H1 (cell line): ENCODE data around the gene ZFP36L1. TPM values are rescaled to one million over a fixed set of nuclear protein-coding genes. Genes with fewer than 3 reads are reported as not detected.

ENCODE experiments used
- CTCF ChIA-PET: fragments of 300-600 bp; sonication (Branson Sonifier 250); formaldehyde crosslinking; loops from one replicate; lab custom pipeline; 2021; ENCODE audit not compliant: partially characterized antibody; lab: Charles Lee
- POLR2A ChIA-PET: fragments of 300-600 bp; sonication (Branson Sonifier 250); formaldehyde crosslinking; loops from one replicate; lab custom pipeline; 2021; ENCODE audit warnings: inconsistent platforms; ENCODE audit not compliant: partially characterized antibody; lab: Charles Lee
- DNase-seq, 2 experiments: peaks; one replicate each; pipeline versions ENCODE4 v3.0.0 to v3.0.0-alpha.2; 2010 to 2022; ENCODE audit warnings: low spot score in 2 of 2, low read depth in 1 of 2, mixed read lengths in 1 of 2
- FAIRE-seq: peaks from 2 replicates; lab custom pipeline; 2011; peaks lifted over from hg19 to GRCh38; lab: Jason Lieb, UNC
- H2AFZ ChIP-seq: 2 replicates; pipeline ENCODE4 v1.8.1; 2012; ENCODE audit warnings: low read length, inconsistent platforms
- H2AK5ac ChIP-seq: 2 replicates; pipeline ENCODE4 v1.6.1; 2013; ENCODE audit warnings: low read depth, low read length
- H2BK120ac ChIP-seq: replicated peaks from 2 replicates; pipeline ENCODE3; 2013; ENCODE audit warnings: low read depth, low read length, inconsistent platforms
- H2BK12ac ChIP-seq: 2 replicates; pipeline ENCODE4 v1.6.1; 2013; ENCODE audit warnings: low read depth, low read length
- H2BK15ac ChIP-seq: 2 replicates; pipeline ENCODE4 v1.6.1; 2013; ENCODE audit warnings: low read length
- H2BK20ac ChIP-seq: 2 replicates; pipeline ENCODE4 v1.6.1; 2013; ENCODE audit warnings: low read length
- H2BK5ac ChIP-seq: 2 replicates; pipeline ENCODE4 v1.6.1; 2013; ENCODE audit warnings: low read depth, low read length
- H3K14ac ChIP-seq: 2 replicates; pipeline ENCODE4 v1.6.1; 2013; ENCODE audit warnings: inconsistent platforms; ENCODE audit not compliant: insufficient read length
- H3K18ac ChIP-seq: 2 replicates; pipeline ENCODE4 v1.6.1; 2013; ENCODE audit warnings: low read length; ENCODE audit errors: extremely low read depth
- H3K23ac ChIP-seq: 2 replicates; pipeline ENCODE4 v1.6.1; 2013; ENCODE audit warnings: inconsistent platforms; ENCODE audit not compliant: insufficient read length
- H3K23me2 ChIP-seq: 2 replicates; pipeline ENCODE4 v1.6.1; 2013; ENCODE audit warnings: low read depth, low read length
- H3K27ac ChIP-seq: 2 replicates; pipeline ENCODE4 v1.6.1; 2011; ENCODE audit warnings: low read depth, low read length, inconsistent platforms
- H3K27me3 ChIP-seq, 4 experiments: replicated peaks in 1 of 4; 1 replicate in 1 of 4; 2 replicates in 3 of 4; pipeline versions ENCODE4 v1.6.1 to v1.8.1; 2011 to 2013; ENCODE audit warnings: low read length in 3 of 4, mild to moderate bottlenecking in 3 of 4, inconsistent platforms in 2 of 4, mixed read lengths in 2 of 4, moderate library complexity in 1 of 4; ENCODE audit not compliant: control insufficient read depth in 3 of 4, insufficient read depth in 3 of 4; ENCODE audit errors: extremely low read depth in 1 of 4
- H3K36me3 ChIP-seq, 4 experiments: 2 replicates each; pipeline versions ENCODE4 v1.6.1 to v1.8.1; 2011 to 2013; ENCODE audit warnings: mild to moderate bottlenecking in 4 of 4, low read length in 3 of 4, moderate library complexity in 2 of 4, control low read depth in 1 of 4, inconsistent platforms in 1 of 4; ENCODE audit not compliant: insufficient read depth in 4 of 4, control insufficient read depth in 2 of 4
- H3K4ac ChIP-seq: replicated peaks from 2 replicates; pipeline ENCODE3; 2013; ENCODE audit warnings: low read length, low read depth, mixed read lengths, inconsistent platforms; ENCODE audit not compliant: insufficient read length
- H3K4me1 ChIP-seq, 4 experiments: replicated peaks in 1 of 4; 1 replicate in 1 of 4; 2 replicates in 3 of 4; pipeline versions ENCODE4 v1.6.1 to v1.8.1; 2011 to 2013; ENCODE audit warnings: low read length in 3 of 4, inconsistent platforms in 2 of 4, mixed read lengths in 1 of 4; ENCODE audit not compliant: insufficient read depth in 4 of 4, control insufficient read depth in 3 of 4
- H3K4me2 ChIP-seq, 2 experiments: 2 replicates each; pipeline versions ENCODE4 v1.6.1 to v1.8.1; 2011 to 2013; ENCODE audit warnings: low read depth in 2 of 2, low read length in 2 of 2, control low read depth in 1 of 2, inconsistent platforms in 1 of 2, mild to moderate bottlenecking in 1 of 2; ENCODE audit not compliant: insufficient read depth in 1 of 2
- H3K4me3 ChIP-seq, 4 experiments: fragments of 200-600, 300-600 bp in 1 of 4; sonication (generic), shearing (Covaris generic), sonication (Bioruptor Twin) in 1 of 4; 2 replicates each; pipeline versions ENCODE4 v1.5.1 to v1.8.1; 2011 to 2016; ENCODE audit warnings: low read length in 4 of 4, low read depth in 3 of 4, control low read depth in 2 of 4, inconsistent platforms in 2 of 4, mild to moderate bottlenecking in 2 of 4, mixed read lengths in 1 of 4, moderate library complexity in 1 of 4; ENCODE audit not compliant: insufficient read depth in 2 of 4; ENCODE audit errors: extremely low read depth in 1 of 4
- H3K56ac ChIP-seq: replicated peaks from 2 replicates; pipeline ENCODE3; 2013; ENCODE audit warnings: low read depth, mild to moderate bottlenecking, mixed read lengths, low read length, inconsistent platforms; ENCODE audit not compliant: insufficient read length
- H3K79me1 ChIP-seq: 2 replicates; pipeline ENCODE4 v1.6.1; 2013; ENCODE audit warnings: low read depth, low read length, control low read depth
- H3K79me2 ChIP-seq, 2 experiments: 2 replicates each; pipeline versions ENCODE4 v1.6.1 to v1.8.1; 2012 to 2013; ENCODE audit warnings: low read length in 2 of 2, mild to moderate bottlenecking in 2 of 2, inconsistent platforms in 1 of 2; ENCODE audit not compliant: insufficient read depth in 2 of 2, control insufficient read depth in 1 of 2
- H3K9ac ChIP-seq, 4 experiments: replicated peaks in 1 of 4; 1 replicate in 1 of 4; 2 replicates in 3 of 4; pipeline versions ENCODE4 v1.6.1 to v1.8.1; 2011 to 2013; ENCODE audit warnings: low read depth in 3 of 4, low read length in 3 of 4, control low read depth in 2 of 4, mild to moderate bottlenecking in 2 of 4, moderate library complexity in 2 of 4, inconsistent platforms in 1 of 4; ENCODE audit errors: extremely low read depth in 1 of 4
- H3K9me3 ChIP-seq, 2 experiments: 2 replicates each; pipeline versions ENCODE4 v1.6.1 to v1.8.1; 2012 to 2013; ENCODE audit warnings: mild to moderate bottlenecking in 2 of 2, moderate library complexity in 2 of 2, control low read depth in 1 of 2, inconsistent platforms in 1 of 2, low read depth in 1 of 2, low read length in 1 of 2, mixed read lengths in 1 of 2; ENCODE audit not compliant: insufficient read depth in 2 of 2
- H4K20me1 ChIP-seq, 2 experiments: replicated peaks in 1 of 2; 2 replicates each; pipeline versions ENCODE3 to v1.8.1; 2011 to 2013; ENCODE audit warnings: inconsistent platforms in 2 of 2, low read length in 2 of 2, mild to moderate bottlenecking in 1 of 2; ENCODE audit not compliant: insufficient read depth in 2 of 2, control insufficient read depth in 1 of 2
- H4K5ac ChIP-seq: 2 replicates; pipeline ENCODE4 v1.6.1; 2013; ENCODE audit warnings: low read length, low read depth, mixed read lengths, inconsistent platforms; ENCODE audit not compliant: insufficient read length
- H4K8ac ChIP-seq: 2 replicates; pipeline ENCODE4 v1.8.0; 2013; ENCODE audit warnings: mild to moderate bottlenecking, moderate library complexity, low read length, inconsistent platforms; ENCODE audit not compliant: insufficient read depth; ENCODE audit errors: extremely low read depth
- H4K91ac ChIP-seq: replicated peaks from 2 replicates; pipeline ENCODE3; 2013; ENCODE audit warnings: low read length, mixed read lengths, inconsistent platforms; ENCODE audit not compliant: insufficient read length
- BCL11A ChIP-seq, 2 experiments: IDR thresholded peaks; one replicate each; pipeline ENCODE4 v1.6.1; 2011; ENCODE audit warnings: low read depth in 2 of 2, low read length in 2 of 2, mild to moderate bottlenecking in 2 of 2
- BRCA1 ChIP-seq: IDR thresholded peaks from 2 replicates; pipeline ENCODE4 v1.6.1; 2012; ENCODE audit warnings: low read depth, low read length, improper control_type of control experiment
- CBX8 ChIP-seq: fragments of 300-800, 300-1000 bp; sonication (generic); IDR thresholded peaks from 2 replicates; pipeline ENCODE4 v1.7.1; 2016; ENCODE audit warnings: low read depth, low read length, borderline replicate concordance
- CHD1 ChIP-seq: IDR thresholded peaks from 2 replicates; pipeline ENCODE4 v1.6.1; 2012; ENCODE audit warnings: low read depth, low read length, improper control_type of control experiment
- FOSL1 ChIP-seq: IDR thresholded peaks from 2 replicates; pipeline ENCODE4 v1.6.1; 2011; ENCODE audit warnings: mild to moderate bottlenecking, low read depth, low read length, moderate library complexity; ENCODE audit not compliant: insufficient read depth
- POU5F1 ChIP-seq: IDR thresholded peaks from 2 replicates; pipeline ENCODE4 v1.6.1; 2011; ENCODE audit warnings: low read depth, mild to moderate bottlenecking, low read length, moderate library complexity
- RFX5 ChIP-seq: IDR thresholded peaks from 2 replicates; pipeline ENCODE4 v1.6.1; 2011; ENCODE audit warnings: low read depth, low read length, improper control_type of control experiment, borderline replicate concordance
- RNF2 ChIP-seq: fragments of 200-900, 300-1000 bp; sonication (generic); IDR thresholded peaks from 2 replicates; pipeline ENCODE4 v1.7.1; 2016; ENCODE audit warnings: borderline replicate concordance, low read depth, mild to moderate bottlenecking, antibody characterized with exemption, low read length; ENCODE audit not compliant: poor library complexity, severe bottlenecking; ENCODE audit errors: missing control alignments
- SAP30 ChIP-seq: fragments of 300-600 bp; sonication (generic); IDR thresholded peaks from 2 replicates; pipeline ENCODE4 v1.7.1; 2012; ENCODE audit warnings: low read length, moderate library complexity, mild to moderate bottlenecking, inconsistent platforms; ENCODE audit not compliant: insufficient read depth, insufficient replicate concordance
- TBP ChIP-seq: IDR thresholded peaks from 2 replicates; pipeline ENCODE4 v1.6.1; 2011; ENCODE audit warnings: low read depth, low read length, improper control_type of control experiment
- WGBS, 2 experiments: shearing (Covaris generic) in 1 of 2; methylation state at CpG; one replicate each; pipeline versions ENCODE4 v1.1.6 to v1.1.7; 2013 to 2015; ENCODE audit warnings: low lambda C conversion rate in 2 of 2, mixed read lengths in 2 of 2, inconsistent platforms in 1 of 2, low coverage in 1 of 2, missing lambda C conversion rate in 1 of 2; ENCODE audit not compliant: insufficient replicate concordance in 2 of 2, insufficient coverage in 1 of 2, insufficient read length in 1 of 2; ENCODE audit errors: extremely low coverage in 1 of 2, missing lambda C conversion rate in 1 of 2; 5-methylcytosine and 5-hydroxymethylcytosine counted together
- polyA plus RNA-seq, 7 experiments: library from polyadenylated mRNA; depleted of rRNA in 3 of 7; stranded (reverse) in 5 of 7; unstranded in 2 of 7; fragments of >200 nt in 5 of 7; fragments of 200-250 nt in 2 of 7; gene quantifications; 1 replicate in 5 of 7; 2 replicates in 1 of 7; 4 replicates in 1 of 7; pipeline versions ENCODE4 v1.2.1 to v1.2.3, GENCODE V29; 2011 to 2013; ENCODE audit warnings: missing spikeins in 2 of 7, mixed read lengths in 2 of 7
- total RNA-seq: library from RNA; stranded (reverse); fragmentation: NEBNext Ultra II Directional; extraction: Animal tissue kit (Norgen Biotek cat#: 25700); gene quantifications from 2 replicates; pipeline ENCODE4 v1.2.1, GENCODE V29; 2021
- TF ChIP-seq, protein P1 (sequence below), 3 experiments: IDR thresholded peaks; 1 replicate in 2 of 3; 2 replicates in 1 of 3; pipeline versions ENCODE4 v1.5.1 to v1.6.1; 2011; ENCODE audit warnings: low read length in 3 of 3, mild to moderate bottlenecking in 3 of 3, inconsistent platforms in 2 of 3, low read depth in 1 of 3, moderate library complexity in 1 of 3; ENCODE audit not compliant: insufficient read depth in 1 of 3; ENCODE audit errors: control extremely low read depth in 1 of 3

Gene ZFP36L1
- total and polyA plus RNA-seq, 2 of the 8 experiments (the other 6 are each of a cell fraction or from before 2014, with no cell fraction given) = 80.4 to 132 TPM

- no peaks in the 10 kb centered on the region for H3K79me1 ChIP-seq
- no peak for FAIRE-seq
- no peaks in the 10 kb centered on the region for H3K79me2 ChIP-seq
- no peaks in the 10 kb centered on the region for H3K9me3 ChIP-seq
- no peak overlapping the region for H2BK15ac ChIP-seq
- no peaks in the 10 kb centered on the region for H3K27me3 ChIP-seq
- no peak overlapping the region for H2BK5ac ChIP-seq
- H4K91ac ChIP-seq = no peak overlapping the region
- no peak overlapping the region for H4K5ac ChIP-seq
- H3K27ac ChIP-seq = no peak overlapping the region
- H3K4me2 ChIP-seq = no peak overlapping the region
- H4K8ac ChIP-seq = no peak overlapping the region
- no peaks in the 10 kb centered on the region for H4K20me1 ChIP-seq
- H3K23ac ChIP-seq = no peak overlapping the region
- no peak for DNase-seq
- H3K9ac ChIP-seq = no peak overlapping the region
- WGBS, 2 experiments = 93% methylated on average over 4 of the region's 4 CpGs; no CpG with 5 or more reads in 1 of the 2 experiments
- ChIA-PET POLR2A (interaction anchor here (1.3 to 2.5 kb wide), 3 partner anchors 9 to 38 kb away, joined by 3 to 6 read pairs (median 3); no protein-coding TSS in a partner anchor), CTCF (interaction anchor here (0.6 to 4.4 kb wide), 9 partner anchors 15 to 435 kb away, joined by 3 to 27 read pairs (median 4); no protein-coding TSS in a partner anchor)
- no peak overlapping the region for H3K4me3 ChIP-seq
- H3K36me3 ChIP-seq = no peaks in the 10 kb centered on the region
- H2BK120ac ChIP-seq = no peak overlapping the region
- H3K4ac ChIP-seq = no peak overlapping the region
- no peak overlapping the region for H2AK5ac ChIP-seq
- no peak overlapping the region for H2BK12ac ChIP-seq
- H3K23me2 ChIP-seq = no peaks in the 10 kb centered on the region
- peaks cover 2 to 4% (median 4%) of the 10 kb centered on the region in 4 experiments; a peak in 5 of 7 replicates for H3K4me1 ChIP-seq
- H3K14ac ChIP-seq = no peak overlapping the region
- H2BK20ac ChIP-seq = no peak overlapping the region
- no peak for TF ChIP-seq FOSL1
- no peak for TF ChIP-seq BRCA1
- TF ChIP-seq, protein P1, sequence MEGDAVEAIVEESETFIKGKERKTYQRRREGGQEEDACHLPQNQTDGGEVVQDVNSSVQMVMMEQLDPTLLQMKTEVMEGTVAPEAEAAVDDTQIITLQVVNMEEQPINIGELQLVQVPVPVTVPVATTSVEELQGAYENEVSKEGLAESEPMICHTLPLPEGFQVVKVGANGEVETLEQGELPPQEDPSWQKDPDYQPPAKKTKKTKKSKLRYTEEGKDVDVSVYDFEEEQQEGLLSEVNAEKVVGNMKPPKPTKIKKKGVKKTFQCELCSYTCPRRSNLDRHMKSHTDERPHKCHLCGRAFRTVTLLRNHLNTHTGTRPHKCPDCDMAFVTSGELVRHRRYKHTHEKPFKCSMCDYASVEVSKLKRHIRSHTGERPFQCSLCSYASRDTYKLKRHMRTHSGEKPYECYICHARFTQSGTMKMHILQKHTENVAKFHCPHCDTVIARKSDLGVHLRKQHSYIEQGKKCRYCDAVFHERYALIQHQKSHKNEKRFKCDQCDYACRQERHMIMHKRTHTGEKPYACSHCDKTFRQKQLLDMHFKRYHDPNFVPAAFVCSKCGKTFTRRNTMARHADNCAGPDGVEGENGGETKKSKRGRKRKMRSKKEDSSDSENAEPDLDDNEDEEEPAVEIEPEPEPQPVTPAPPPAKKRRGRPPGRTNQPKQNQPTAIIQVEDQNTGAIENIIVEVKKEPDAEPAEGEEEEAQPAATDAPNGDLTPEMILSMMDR (IDR thresholded peaks at IDR 0.05; ENCODE audit: control extremely low read depth in 1 of 3, insufficient read depth in 1 of 3, low read depth in 1 of 3, low read length in 3 of 3) = no peak
- no peak for TF ChIP-seq BCL11A (IDR thresholded peaks at IDR 0.05; ENCODE audit: low read depth in 2 of 2, low read length in 2 of 2)
- no peak for TF ChIP-seq POU5F1
- TF ChIP-seq RFX5 = no peak
- TF ChIP-seq CBX8 = no peak
- TF ChIP-seq SAP30 = no peak
- no peak for TF ChIP-seq CHD1
- TF ChIP-seq RNF2 = no peak
- TF ChIP-seq TBP = no peak
- no peak overlapping the region for H2AFZ ChIP-seq
- no peak overlapping the region for H3K18ac ChIP-seq
- H3K56ac ChIP-seq = no peak overlapping the region
These were observed 35.2 kb downstream of the ZFP36L1 start for GRCh38 chr14:68757618-68758081.
